Measurements from ENCODE around the gene ST3GAL3. TPM values are rescaled to one million over a fixed set of nuclear protein-coding genes. Genes with fewer than 3 reads are reported as not detected.

Gene ST3GAL3
- total and polyA plus RNA-seq, 7 donors = 22.2 to 53.2 (median 44.5) TPM

DNA sequence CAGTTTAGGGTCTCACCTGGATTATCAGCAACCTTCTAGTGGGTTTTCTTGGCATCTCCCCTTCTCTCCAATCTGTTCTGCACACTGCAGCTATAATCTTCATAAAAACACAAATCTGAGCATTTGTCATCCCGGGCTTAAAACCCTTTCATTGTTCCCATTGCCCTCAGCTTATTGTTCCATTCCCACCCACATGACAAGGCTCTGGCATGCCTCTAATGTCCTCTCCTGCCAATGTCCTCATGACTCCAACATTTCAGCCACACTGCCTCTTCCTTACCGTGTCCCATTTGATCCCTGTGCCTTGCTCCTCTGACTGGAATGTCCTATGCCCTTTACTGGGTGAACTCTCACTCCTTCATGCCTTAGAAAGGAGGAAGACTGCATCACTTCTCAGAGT lies 255.0 kb downstream of the ST3GAL3 start:
- WGBS, 3 donors = 52 to 78% (median 56%) methylated on average over 2 of the region's 2 CpGs
- no peaks in the 10 kb centered on the region for H3K4me1 ChIP-seq
- TF ChIP-seq, protein P1, sequence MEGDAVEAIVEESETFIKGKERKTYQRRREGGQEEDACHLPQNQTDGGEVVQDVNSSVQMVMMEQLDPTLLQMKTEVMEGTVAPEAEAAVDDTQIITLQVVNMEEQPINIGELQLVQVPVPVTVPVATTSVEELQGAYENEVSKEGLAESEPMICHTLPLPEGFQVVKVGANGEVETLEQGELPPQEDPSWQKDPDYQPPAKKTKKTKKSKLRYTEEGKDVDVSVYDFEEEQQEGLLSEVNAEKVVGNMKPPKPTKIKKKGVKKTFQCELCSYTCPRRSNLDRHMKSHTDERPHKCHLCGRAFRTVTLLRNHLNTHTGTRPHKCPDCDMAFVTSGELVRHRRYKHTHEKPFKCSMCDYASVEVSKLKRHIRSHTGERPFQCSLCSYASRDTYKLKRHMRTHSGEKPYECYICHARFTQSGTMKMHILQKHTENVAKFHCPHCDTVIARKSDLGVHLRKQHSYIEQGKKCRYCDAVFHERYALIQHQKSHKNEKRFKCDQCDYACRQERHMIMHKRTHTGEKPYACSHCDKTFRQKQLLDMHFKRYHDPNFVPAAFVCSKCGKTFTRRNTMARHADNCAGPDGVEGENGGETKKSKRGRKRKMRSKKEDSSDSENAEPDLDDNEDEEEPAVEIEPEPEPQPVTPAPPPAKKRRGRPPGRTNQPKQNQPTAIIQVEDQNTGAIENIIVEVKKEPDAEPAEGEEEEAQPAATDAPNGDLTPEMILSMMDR (IDR thresholded peaks at IDR 0.05) = no peak
- DNase-seq (no peak), ATAC-seq (peak in 1 of 4 donors; percentile 31)
- H3K36me3 ChIP-seq (ENCODE audit: insufficient read depth in 1 of 2, low read depth in 1 of 2) = peaks cover 0 to 100% of the 10 kb centered on the region in 2 donors
- no peaks in the 10 kb centered on the region for H3K27me3 ChIP-seq (ENCODE audit: insufficient read depth in 3 of 3, low read length in 2 of 3)
- H3K9me3 ChIP-seq = no peaks in the 10 kb centered on the region
- intact Hi-C loops (cut with DNase I) = no loop called here
- H3K4me3 ChIP-seq = no peak overlapping the region
- H3K27ac ChIP-seq = no peak overlapping the region

DNA sequence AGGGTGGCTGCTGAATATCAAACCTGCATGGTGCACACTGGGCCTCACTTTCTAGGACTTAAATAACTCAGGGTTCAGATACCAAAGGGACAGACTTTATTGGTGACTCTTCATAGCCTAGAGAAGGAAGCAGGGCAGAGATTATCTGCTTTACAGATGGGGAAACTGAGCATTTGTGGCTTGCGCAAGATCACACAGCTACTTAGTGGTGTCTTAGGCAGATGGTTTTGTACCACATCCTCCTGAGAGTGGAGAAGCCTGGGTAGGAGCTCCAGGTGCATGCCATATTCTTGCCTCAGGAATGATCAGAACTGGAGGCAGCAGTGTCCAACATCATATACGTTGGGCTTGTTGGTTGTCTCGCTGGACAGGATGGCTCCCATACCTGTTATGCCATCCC lies 255.7 kb downstream of the ST3GAL3 start:
- intact Hi-C loops (cut with DNase I) = no loop called here

DNA sequence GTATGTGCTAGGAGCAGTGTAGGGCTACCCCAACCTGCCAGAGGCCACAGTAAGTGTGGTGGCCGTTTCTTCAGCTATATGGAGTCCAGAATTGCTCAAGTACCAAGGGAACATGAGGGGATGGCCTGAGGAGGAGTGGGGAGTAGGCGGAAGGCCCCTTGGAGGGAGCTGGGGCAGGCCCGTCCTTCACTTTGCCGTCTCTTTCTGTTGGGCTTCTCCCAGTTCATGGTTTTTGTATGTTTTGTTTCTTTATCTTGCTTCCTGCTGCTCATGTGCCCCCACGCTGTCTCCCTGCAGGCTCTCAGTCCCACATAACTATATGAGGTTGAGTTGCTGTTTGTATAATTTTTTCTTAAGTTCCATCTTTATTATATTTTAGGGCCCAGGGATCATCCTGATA lies 256.6 kb downstream of the ST3GAL3 start:
- intact Hi-C loops (cut with DNase I) = no loop called here
- WGBS, 3 donors = 76 to 83% (median 82%) methylated on average over 5 of the region's 5 CpGs
- Histone ChIP-seq H3K4me1 (no peaks in the 10 kb centered on the region), H3K9me3 (no peaks in the 10 kb centered on the region), H3K36me3 (ENCODE audit: insufficient read depth in 1 of 2, low read depth in 1 of 2) (peaks cover 0 to 91% of the 10 kb centered on the region in 2 donors), H3K27me3 (ENCODE audit: insufficient read depth in 3 of 3, low read length in 2 of 3) (no peaks in the 10 kb centered on the region), H3K4me3 (no peak overlapping the region), H3K27ac (no peak overlapping the region)
- DNase-seq (no peak), ATAC-seq (no peak)
- TF ChIP-seq, protein P1 (IDR thresholded peaks at IDR 0.05) = no peak

More for the DNA sequence above, 255.7 kb downstream of the ST3GAL3 start:
- Histone ChIP-seq H3K4me3 (no peak overlapping the region), H3K4me1 (no peaks in the 10 kb centered on the region), H3K27me3 (ENCODE audit: insufficient read depth in 3 of 3, low read length in 2 of 3) (no peaks in the 10 kb centered on the region), H3K27ac (no peak overlapping the region), H3K9me3 (no peaks in the 10 kb centered on the region), H3K36me3 (ENCODE audit: insufficient read depth in 1 of 2, low read depth in 1 of 2) (peaks cover 0 to 100% of the 10 kb centered on the region in 2 donors)
- DNase-seq = no peak
- WGBS, 3 donors = 88 to 93% (median 93%) methylated on average over 3 of the region's 3 CpGs
- TF ChIP-seq, protein P1 (IDR thresholded peaks at IDR 0.05) = no peak
- no peak for ATAC-seq

DNA sequence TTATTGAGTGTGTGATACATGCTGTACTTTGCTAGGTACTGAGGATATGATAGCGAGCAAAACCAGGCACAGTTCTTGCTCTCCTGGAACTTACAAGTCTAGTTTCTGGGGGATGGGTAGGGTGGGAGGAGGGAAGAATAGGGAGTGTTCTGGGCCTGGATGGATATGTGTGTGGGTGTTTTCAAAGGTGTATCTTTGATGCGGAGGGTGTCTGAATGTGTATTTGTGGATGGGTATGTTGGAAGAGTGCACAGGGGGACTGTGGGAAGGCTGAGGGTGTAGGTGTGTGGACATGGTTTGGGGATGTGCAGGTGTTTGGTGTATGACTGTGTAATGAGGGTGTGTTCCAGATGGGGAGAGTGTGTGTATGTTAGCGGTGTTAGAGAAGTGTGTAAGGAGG lies 258.0 kb downstream of the ST3GAL3 start:
- intact Hi-C loops (cut with DNase I) = no loop called here
- Histone ChIP-seq H3K27ac (no peak overlapping the region), H3K36me3 (ENCODE audit: insufficient read depth in 1 of 2, low read depth in 1 of 2) (peaks cover 0 to 77% of the 10 kb centered on the region in 2 donors), H3K4me1 (peaks cover 1% of the 10 kb centered on the region), H3K9me3 (no peaks in the 10 kb centered on the region), H3K27me3 (ENCODE audit: insufficient read depth in 3 of 3, low read length in 2 of 3) (no peaks in the 10 kb centered on the region), H3K4me3 (no peak overlapping the region)
- TF ChIP-seq, protein P1 (IDR thresholded peaks at IDR 0.05) = no peak
- DNase-seq = no peak
- ATAC-seq = no peak
- WGBS, 3 donors = 87 to 99% (median 91%) methylated on average over 3 of the region's 3 CpGs

DNA sequence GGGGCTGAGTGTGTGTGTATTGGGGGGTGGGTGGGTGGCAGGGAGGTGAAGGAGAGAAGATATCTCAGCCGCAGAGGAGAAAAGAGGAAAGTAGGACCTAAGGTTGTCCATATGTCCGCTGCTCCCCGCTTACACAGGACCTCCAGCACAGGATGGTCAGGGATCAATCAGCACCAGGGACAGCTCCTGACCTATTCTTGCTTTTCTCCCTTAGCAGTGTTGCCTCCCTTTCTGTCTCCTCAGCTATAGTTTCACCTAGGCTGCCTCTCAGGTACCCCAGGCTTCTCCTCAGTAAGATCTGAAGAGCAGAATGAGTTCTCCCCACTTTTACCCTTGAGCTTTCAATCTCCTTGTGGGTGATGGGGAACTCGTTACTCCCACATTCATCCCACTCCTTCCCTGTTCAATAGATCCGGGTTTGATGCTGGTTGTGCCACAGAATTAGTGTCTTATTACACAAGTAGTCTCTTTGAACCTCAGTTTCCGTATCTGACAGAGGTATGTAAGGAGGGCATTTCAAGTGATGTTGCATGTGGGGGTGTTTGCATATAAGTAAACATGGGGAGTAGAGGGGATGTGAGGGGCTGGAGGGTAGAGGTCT lies 261.1 kb downstream of the ST3GAL3 start:
- Histone ChIP-seq H3K27ac (no peak overlapping the region), H3K4me3 (no peak overlapping the region), H3K9me3 (no peaks in the 10 kb centered on the region), H3K36me3 (ENCODE audit: insufficient read depth in 1 of 2, low read depth in 1 of 2) (peaks cover 2 to 62% of the 10 kb centered on the region in 2 donors), H3K4me1 (peaks cover 18% of the 10 kb centered on the region), H3K27me3 (ENCODE audit: insufficient read depth in 3 of 3, low read length in 2 of 3) (no peaks in the 10 kb centered on the region)
- TF ChIP-seq, protein P1 (IDR thresholded peaks at IDR 0.05) = no peak
- intact Hi-C loops (cut with DNase I) = no loop called here
- 76 to 85% (median 80%) methylated on average over 6 of the region's 6 CpGs for WGBS, 3 donors
- DNase-seq (no peak), ATAC-seq (no peak)

Data from psoas muscle (tissue), 8 donors.